NT2/D1 (cell line): ENCODE data around the gene GRIA4.

ENCODE experiments used
- DNase-seq: peaks from one replicate; pipeline ENCODE4 v3.0.0-alpha.2; 2011; ENCODE audit warnings: low read depth, low spot score
- H3K27me3 ChIP-seq: 2 replicates; pipeline ENCODE4 v1.6.0; 2011; ENCODE audit warnings: mild to moderate bottlenecking; ENCODE audit not compliant: insufficient read length, insufficient read depth
- H3K36me3 ChIP-seq: 2 replicates; pipeline ENCODE4 v1.6.1; 2011; ENCODE audit warnings: mild to moderate bottlenecking, low read length, mixed read lengths; ENCODE audit not compliant: insufficient read depth, insufficient read length
- H3K4me1 ChIP-seq: 2 replicates; pipeline ENCODE4 v1.5.1; 2011; ENCODE audit not compliant: insufficient read depth, insufficient read length
- H3K4me3 ChIP-seq: 2 replicates; pipeline ENCODE4 v1.5.1; 2011; ENCODE audit warnings: low read depth; ENCODE audit not compliant: insufficient read length
- H3K9ac ChIP-seq: 2 replicates; pipeline ENCODE4 v1.6.0; 2011; ENCODE audit warnings: low read depth; ENCODE audit not compliant: insufficient read length
- H3K9me3 ChIP-seq: 2 replicates; pipeline ENCODE4 v1.5.1; 2011; ENCODE audit warnings: mild to moderate bottlenecking, low read length; ENCODE audit not compliant: insufficient read depth
- SUZ12 ChIP-seq: IDR thresholded peaks from 2 replicates; pipeline ENCODE4 v1.6.1; 2011; ENCODE audit not compliant: insufficient read length, insufficient read depth; ENCODE audit errors: extremely low read depth
- YY1 ChIP-seq: IDR thresholded peaks from 2 replicates; pipeline ENCODE4 v1.6.1; 2011; ENCODE audit not compliant: insufficient read length, insufficient read depth
- ZNF274 ChIP-seq: IDR thresholded peaks from 2 replicates; pipeline ENCODE4 v1.6.1; 2011; ENCODE audit warnings: mild to moderate bottlenecking, low read depth, low read length

GRIA4 gene

DNA sequence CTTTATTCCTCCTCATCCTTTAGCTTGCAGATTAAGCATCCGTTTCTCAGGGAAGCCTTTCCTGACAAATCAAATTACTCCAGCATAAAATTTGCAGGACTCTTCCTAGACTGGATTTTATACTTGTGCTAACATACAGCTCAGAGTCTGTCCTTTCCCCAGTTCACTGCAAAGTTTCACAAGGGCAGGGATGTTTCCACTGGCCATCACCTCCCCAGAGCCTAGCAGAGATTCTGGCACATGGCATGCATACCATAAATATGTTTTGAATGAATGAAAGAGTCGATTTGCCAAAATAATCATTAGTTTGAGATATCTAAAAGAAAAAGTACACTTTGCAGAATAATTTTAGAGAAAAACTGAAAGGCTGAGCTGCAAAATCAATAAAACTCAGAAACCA, 401.6 kb downstream of the GRIA4 start:
- Histone ChIP-seq H3K4me1 (no peaks in the 10 kb centered on the region), H3K9me3 (no peaks in the 10 kb centered on the region), H3K9ac (no peak overlapping the region), H3K4me3 (no peak overlapping the region), H3K27me3 (no peaks in the 10 kb centered on the region), H3K36me3 (peaks cover 38% of the 10 kb centered on the region)
- DNase-seq: no peak
- no peak for TF ChIP-seq YY1
- no peak for TF ChIP-seq SUZ12
- TF ChIP-seq ZNF274: no peak

DNA sequence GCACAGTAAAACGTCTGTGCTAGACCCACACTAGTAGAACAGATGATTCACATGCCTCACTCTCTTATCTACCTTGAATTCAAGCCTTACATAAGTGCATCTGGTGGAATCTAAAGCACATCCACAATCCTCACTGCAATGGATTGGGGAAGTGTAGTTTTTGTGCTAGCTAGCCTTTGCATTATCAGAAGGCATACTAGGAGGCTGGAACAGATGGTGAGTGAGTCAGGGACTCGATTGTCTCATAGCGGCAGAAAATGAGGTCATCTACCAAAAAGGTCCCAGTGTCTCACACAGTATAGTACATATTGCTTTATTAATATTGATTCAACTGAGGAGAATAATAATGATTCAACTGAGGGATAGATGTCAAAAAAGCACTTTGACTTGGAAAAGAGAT, 402.9 kb downstream of the GRIA4 start:
- DNase-seq: no peak
- H3K27me3 ChIP-seq: no peaks in the 10 kb centered on the region
- no peak overlapping the region for H3K4me3 ChIP-seq
- no peak overlapping the region for H3K9ac ChIP-seq
- no peaks in the 10 kb centered on the region for H3K9me3 ChIP-seq
- TF ChIP-seq ZNF274 (no peak), SUZ12 (no peak), YY1 (no peak)
- no peaks in the 10 kb centered on the region for H3K4me1 ChIP-seq
- H3K36me3 ChIP-seq: peaks cover 31% of the 10 kb centered on the region

DNA sequence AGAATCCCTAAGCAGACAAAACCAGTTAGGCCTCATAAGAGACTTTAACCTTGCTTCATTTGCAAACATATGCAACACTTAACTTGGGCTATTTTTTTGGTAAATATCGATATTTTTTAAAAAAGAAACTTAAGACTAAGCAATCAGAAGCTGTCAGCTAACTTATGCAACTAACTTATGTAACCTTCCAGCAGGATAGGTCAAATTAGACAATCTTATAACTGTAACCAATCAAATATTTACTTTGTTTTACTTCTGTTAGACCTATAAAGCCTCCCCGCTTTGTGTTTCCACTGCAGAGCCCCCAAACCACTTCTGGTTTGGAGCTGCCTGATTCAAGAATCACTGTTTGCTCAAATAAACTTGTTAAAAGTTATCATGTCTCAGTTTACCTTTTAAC, 404.2 kb downstream of the GRIA4 start:
- TF ChIP-seq SUZ12 (no peak), YY1 (no peak), ZNF274 (no peak)
- no peak overlapping the region for H3K9ac ChIP-seq
- no peaks in the 10 kb centered on the region for H3K9me3 ChIP-seq
- no peak for DNase-seq
- H3K27me3 ChIP-seq: no peaks in the 10 kb centered on the region
- peaks cover 29% of the 10 kb centered on the region for H3K36me3 ChIP-seq
- H3K4me1 ChIP-seq: no peaks in the 10 kb centered on the region
- no peak overlapping the region for H3K4me3 ChIP-seq

DNA sequence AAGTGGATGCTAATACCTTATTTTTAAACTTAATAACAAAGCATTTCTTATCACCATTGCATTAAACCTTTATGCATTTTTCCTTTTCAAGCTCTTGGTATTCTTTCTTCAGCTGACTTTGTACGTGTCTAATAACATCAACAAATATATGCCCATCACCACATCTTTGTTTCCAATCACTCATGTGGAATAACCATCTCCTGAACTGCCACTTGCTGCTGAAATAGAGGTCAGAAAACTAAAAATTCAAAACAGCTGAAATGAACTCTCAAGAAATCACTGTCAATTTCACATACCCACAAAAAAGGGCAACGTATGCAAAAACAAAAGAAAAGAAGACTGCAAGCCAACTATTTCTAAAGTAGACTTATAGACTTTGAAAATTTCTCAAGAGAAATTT, 404.7 kb downstream of the GRIA4 start:
- H3K36me3 ChIP-seq: peaks cover 25% of the 10 kb centered on the region
- H3K27me3 ChIP-seq: no peaks in the 10 kb centered on the region
- TF ChIP-seq ZNF274: no peak
- no peak for TF ChIP-seq SUZ12
- H3K9ac ChIP-seq: no peak overlapping the region
- H3K9me3 ChIP-seq: no peaks in the 10 kb centered on the region
- H3K4me1 ChIP-seq: no peaks in the 10 kb centered on the region
- DNase-seq: no peak
- no peak overlapping the region for H3K4me3 ChIP-seq

DNA sequence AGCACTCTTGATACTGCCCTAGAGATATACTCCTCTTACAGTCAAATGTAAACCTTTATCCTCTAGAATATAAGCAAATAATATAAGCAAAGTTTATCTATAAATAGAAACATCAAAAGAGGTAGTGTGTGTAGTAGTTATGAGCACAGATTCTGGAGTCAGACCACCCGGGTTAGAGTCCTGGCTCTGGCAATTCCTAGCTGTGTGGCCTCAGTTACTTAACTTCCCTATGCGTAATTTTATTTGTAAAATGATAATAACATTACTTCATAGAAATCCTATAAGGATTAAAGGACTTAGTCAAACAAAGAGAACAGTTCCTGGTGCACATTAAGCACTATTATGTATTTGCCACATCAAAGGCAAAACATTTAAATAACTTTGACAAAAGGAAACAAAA, 405.2 kb downstream of the GRIA4 start:
- Histone ChIP-seq H3K27me3 (no peaks in the 10 kb centered on the region), H3K9me3 (no peaks in the 10 kb centered on the region), H3K4me3 (no peak overlapping the region), H3K36me3 (peaks cover 21% of the 10 kb centered on the region), H3K4me1 (no peaks in the 10 kb centered on the region), H3K9ac (no peak overlapping the region)
- TF ChIP-seq YY1: no peak
- no peak for DNase-seq

DNA sequence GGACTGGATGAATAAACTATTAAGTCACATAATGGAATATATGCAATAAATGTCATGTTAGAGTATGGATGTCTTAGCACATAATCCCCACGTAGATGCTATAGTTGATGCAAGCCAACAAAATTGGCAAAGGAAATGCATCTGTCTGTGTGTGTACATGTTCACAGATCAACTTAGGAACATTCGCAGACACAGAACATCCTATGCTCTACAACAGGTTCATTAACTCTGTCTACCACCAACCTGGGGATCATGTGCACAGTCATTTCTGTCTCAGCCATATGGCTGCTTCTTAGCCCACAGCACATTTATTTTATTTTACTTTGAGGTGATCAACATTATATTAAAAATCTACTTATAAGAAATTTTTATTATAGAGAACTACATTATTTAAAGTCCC, 407.2 kb downstream of the GRIA4 start:
- TF ChIP-seq ZNF274 (no peak), SUZ12 (no peak), YY1 (no peak)
- H3K9ac ChIP-seq: no peak overlapping the region
- no peaks in the 10 kb centered on the region for H3K4me1 ChIP-seq
- H3K27me3 ChIP-seq: no peaks in the 10 kb centered on the region
- H3K9me3 ChIP-seq: no peaks in the 10 kb centered on the region
- peaks cover 9% of the 10 kb centered on the region for H3K36me3 ChIP-seq
- no peak overlapping the region for H3K4me3 ChIP-seq
- no peak for DNase-seq

DNA sequence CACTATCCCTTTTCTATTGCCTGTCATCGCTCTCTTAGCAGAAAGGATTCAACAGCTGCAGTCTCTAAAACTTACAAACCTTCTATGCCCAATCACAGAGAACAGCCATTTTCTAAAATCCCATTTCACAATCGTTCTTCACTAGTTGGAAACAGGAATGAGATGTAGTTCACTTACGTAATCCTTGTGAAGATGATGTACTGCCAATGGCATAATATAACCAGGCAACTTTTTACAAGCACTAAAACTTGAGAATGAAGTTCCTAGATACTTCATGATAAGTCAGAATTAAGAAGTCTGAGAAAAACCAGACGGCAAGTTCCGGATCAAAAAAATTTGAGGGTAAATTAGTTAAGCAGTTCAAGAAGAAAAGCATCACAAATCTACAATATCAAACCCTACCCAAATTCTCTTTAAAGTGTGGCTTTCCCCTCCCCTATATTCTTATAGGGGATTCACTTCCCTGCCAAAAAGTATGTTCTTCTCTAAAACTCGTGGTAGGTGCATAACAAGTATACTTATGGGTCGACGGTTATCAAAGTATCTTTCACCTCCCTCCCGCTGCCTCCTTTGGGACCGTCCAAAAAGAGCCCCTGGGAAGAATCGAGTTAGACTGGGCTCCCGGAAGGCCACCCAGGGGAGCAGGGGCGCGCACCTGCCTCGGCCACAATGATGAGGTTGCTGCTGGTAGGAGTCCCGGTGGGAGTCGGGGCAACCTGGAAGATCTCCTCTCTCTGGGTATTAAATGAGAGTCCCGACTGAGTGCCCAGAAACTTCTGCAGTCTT, 411.5 kb downstream of the GRIA4 start:
- no peaks in the 10 kb centered on the region for H3K4me1 ChIP-seq
- DNase-seq: no peak
- H3K27me3 ChIP-seq: no peaks in the 10 kb centered on the region
- peak overlapping the region; percentile 86 for H3K4me3 ChIP-seq
- H3K9me3 ChIP-seq: no peaks in the 10 kb centered on the region
- H3K9ac ChIP-seq: peak overlapping the region; percentile 82
- TF ChIP-seq ZNF274: no peak
- TF ChIP-seq SUZ12: no peak
- no peak for TF ChIP-seq YY1
- peaks cover 9% of the 10 kb centered on the region for H3K36me3 ChIP-seq
